WTC11 (cell line): Measurements from ENCODE around the gene CTSO. TPM values are rescaled to one million over a fixed set of nuclear protein-coding genes. Genes with fewer than 3 reads are reported as not detected.
A peak's percentile ranks its signal among the peaks of the same experiment; 100 is the strongest.

Source experiments
- ATAC-seq: fragments of 200-7000 bp; cut with Tn5 transposase; 2 replicates; pipeline ENCODE4 v1.10.0; 2021; ENCODE audit warnings: mild to moderate bottlenecking, moderate library complexity
- CTCF ChIA-PET: fragments of 300-600 bp; sonication (Branson Sonifier 250); formaldehyde crosslinking; loops from one replicate; lab custom pipeline; 2021; ENCODE audit warnings: antibody characterized with exemption; lab: Charles Lee
- POLR2A ChIA-PET: fragments of 350-600 bp; sonication (Branson Sonifier 250); formaldehyde crosslinking; loops from one replicate; lab custom pipeline; 2021; ENCODE audit warnings: antibody characterized with exemption; lab: Charles Lee
- DNase-seq: peaks from one replicate; pipeline ENCODE4 v3.0.0; 2021; ENCODE audit warnings: low spot score
- H3K27ac Mint-ChIP-seq: 2 replicates; pipeline ENCODE4 v1.8.0; 2021; ENCODE audit warnings: mixed read lengths
- H3K27me3 Mint-ChIP-seq: 2 replicates; pipeline ENCODE4 v1.8.0; 2021; ENCODE audit warnings: low read depth, mild to moderate bottlenecking, moderate library complexity, mixed read lengths
- H3K36me3 Mint-ChIP-seq: 2 replicates; pipeline ENCODE4 v1.8.0; 2021; ENCODE audit warnings: mixed read lengths
- H3K4me1 Mint-ChIP-seq: 2 replicates; pipeline ENCODE4 v1.8.0; 2022; ENCODE audit warnings: mixed read lengths
- H3K4me3 Mint-ChIP-seq: 2 replicates; pipeline ENCODE4 v1.8.0; 2021; ENCODE audit warnings: mild to moderate bottlenecking, moderate library complexity, mixed read lengths
- H3K9me3 Mint-ChIP-seq: 2 replicates; pipeline ENCODE4 v1.8.0; 2021; ENCODE audit warnings: mixed read lengths
- E2F4 ChIP-seq: sonication (generic); formaldehyde crosslinking; IDR thresholded peaks from 2 replicates; pipeline ENCODE4 v1.8.1; 2022; ENCODE audit warnings: low read depth, mild to moderate bottlenecking, moderate library complexity, missing genetic modification reagents, borderline replicate concordance
- ERG ChIP-seq: fragments of 250-450 bp; sonication (Bioruptor Pico); IDR thresholded peaks from 2 replicates; pipeline ENCODE4 v1.8.0; 2021; ENCODE audit warnings: mild to moderate bottlenecking
- FOXP1 ChIP-seq: sonication (generic); formaldehyde crosslinking; IDR thresholded peaks from 2 replicates; pipeline ENCODE4 v1.8.0; 2022; ENCODE audit warnings: missing genetic modification reagents, mild to moderate bottlenecking, moderate library complexity, borderline replicate concordance
- FOXP4 ChIP-seq: sonication (generic); formaldehyde crosslinking; IDR thresholded peaks from 2 replicates; pipeline ENCODE4 v1.8.0; 2022; ENCODE audit warnings: mild to moderate bottlenecking, missing genetic modification reagents
- HMGA2 ChIP-seq: fragments of 250-450 bp; sonication (Bioruptor Pico); IDR thresholded peaks from 2 replicates; pipeline ENCODE4 v1.4.0; 2021; ENCODE audit warnings: mild to moderate bottlenecking, moderate library complexity
- HMGXB4 ChIP-seq: sonication (generic); formaldehyde crosslinking; IDR thresholded peaks from 2 replicates; pipeline ENCODE4 v1.8.1; 2023; ENCODE audit warnings: mild to moderate bottlenecking, moderate library complexity, missing genetic modification reagents
- NFYB ChIP-seq: sonication (generic); formaldehyde crosslinking; conservative IDR thresholded peaks from 2 replicates; pipeline ENCODE4 v1.8.0; 2022; ENCODE audit warnings: low read depth, missing genetic modification reagents
- NR3C1 ChIP-seq: sonication (generic); formaldehyde crosslinking; conservative IDR thresholded peaks from 2 replicates; pipeline ENCODE4 v1.8.1; 2023; ENCODE audit warnings: low read depth, mild to moderate bottlenecking, missing genetic modification reagents
- OVOL2 ChIP-seq: fragments of 250-450 bp; sonication (Bioruptor Pico); IDR thresholded peaks from 2 replicates; pipeline ENCODE4 v1.9.0; 2021; ENCODE audit warnings: mild to moderate bottlenecking, borderline replicate concordance
- RELA ChIP-seq: sonication (generic); formaldehyde crosslinking; IDR thresholded peaks from 2 replicates; pipeline ENCODE4 v1.8.1; 2022; ENCODE audit warnings: missing genetic modification reagents, mild to moderate bottlenecking, borderline replicate concordance
- USF1 ChIP-seq: sonication (generic); formaldehyde crosslinking; IDR thresholded peaks from 2 replicates; pipeline ENCODE4 v1.8.0; 2022; ENCODE audit warnings: mild to moderate bottlenecking, missing genetic modification reagents
- ZBTB21 ChIP-seq: sonication (generic); formaldehyde crosslinking; IDR thresholded peaks from 2 replicates; pipeline ENCODE4 v1.8.1; 2023; ENCODE audit warnings: mild to moderate bottlenecking, missing genetic modification reagents, borderline replicate concordance
- ZNF121 ChIP-seq: sonication (generic); formaldehyde crosslinking; IDR thresholded peaks from 2 replicates; pipeline ENCODE4 v1.8.0; 2023; ENCODE audit warnings: missing genetic modification reagents
- ZNF263 ChIP-seq: sonication (generic); formaldehyde crosslinking; IDR thresholded peaks from 2 replicates; pipeline ENCODE4 v1.8.1; 2022; ENCODE audit warnings: low read depth, mild to moderate bottlenecking, moderate library complexity, missing genetic modification reagents
- ZNF512 ChIP-seq: sonication (generic); formaldehyde crosslinking; IDR thresholded peaks from 2 replicates; pipeline ENCODE4 v1.8.1; 2022; ENCODE audit warnings: missing genetic modification reagents, borderline replicate concordance
- total RNA-seq: library from RNA; stranded (reverse); gene quantifications from 3 replicates; pipeline ENCODE4 v1.2.3, GENCODE V29; 2021

The CTSO gene
- total RNA-seq, 1 experiment from 2014 or later, result 1.2 TPM

- Mint-ChIP-seq H3K4me1 (peaks cover 12% of the 10 kb centered on the region), H3K27ac (no peak overlapping the region), H3K4me3 (no peak overlapping the region), H3K9me3 (peaks cover 47% of the 10 kb centered on the region), H3K36me3 (peaks cover 30% of the 10 kb centered on the region), H3K27me3 (no peaks in the 10 kb centered on the region; the same call in 1 of the 2 replicates)
- TF ChIP-seq NFYB (CRISPR knock-in tag) (no peak), FOXP1 (CRISPR knock-in tag) (no peak), ZBTB21 (no peak), FOXP4 (CRISPR knock-in tag) (no peak), ZNF121 (CRISPR knock-in tag) (no peak), E2F4 (CRISPR knock-in tag) (no peak), RELA (CRISPR knock-in tag) (no peak), HMGA2 (CRISPR knock-in tag) (no peak), ERG (CRISPR knock-in tag) (no peak), OVOL2 (CRISPR knock-in tag) (no peak), HMGXB4 (no peak)
- CTCF ChIA-PET, result no interaction called here
- POLR2A ChIA-PET, result no interaction called here
- no peak for DNase-seq
- no peak for ATAC-seq
These were observed 66.6 kb downstream of the CTSO start for GRCh38 chr4:155887045-155887444.

- Mint-ChIP-seq H3K27me3 (no peaks in the 10 kb centered on the region), H3K4me3 (no peak overlapping the region), H3K9me3 (peaks cover 39% of the 10 kb centered on the region), H3K4me1 (peaks cover 12% of the 10 kb centered on the region), H3K36me3 (peaks cover 16% of the 10 kb centered on the region), H3K27ac (no peak overlapping the region)
- no peak for TF ChIP-seq FOXP4 (CRISPR knock-in tag)
- TF ChIP-seq ZNF263 (CRISPR knock-in tag), result no peak
- TF ChIP-seq ZNF512 (CRISPR knock-in tag), result no peak
- no peak for TF ChIP-seq NR3C1 (CRISPR knock-in tag)
- no peak for TF ChIP-seq USF1 (CRISPR knock-in tag)
- no peak for TF ChIP-seq HMGA2 (CRISPR knock-in tag)
- ATAC-seq (peak; percentile 50; the same call in 1 of the 2 replicates), DNase-seq (no peak)
- ChIA-PET CTCF (no interaction called here), POLR2A (no interaction called here)
These were observed 68.0 kb downstream of the CTSO start for GRCh38 chr4:155885666-155886065.
